Choroid plexus epithelial cell (primary cell): ENCODE results near the gene ICAM5.

Experiments used
- DNase-seq: peaks from one replicate; pipeline ENCODE4 v3.0.0-alpha.2; 2010; ENCODE audit warnings: low read depth
- H3K4me3 ChIP-seq: 2 replicates; pipeline ENCODE4 v1.5.1; 2011; ENCODE audit warnings: low read depth, mild to moderate bottlenecking, control low read depth, low read length, moderate library complexity
- CTCF ChIP-seq: conservative IDR thresholded peaks from 2 replicates; pipeline ENCODE4 v1.5.1; 2011; ENCODE audit warnings: low read depth, mild to moderate bottlenecking, control low read depth, inconsistent platforms, low read length, moderate library complexity

The ICAM5 gene

GRCh38 chr19:10259162-10259905 is 30.4 kb upstream of the ICAM5 start:
- TF ChIP-seq CTCF = peak; percentile 80
- no peak overlapping the region for H3K4me3 ChIP-seq
- DNase-seq = peak; percentile 91

GRCh38 chr19:10260141-10260584 is 29.6 kb upstream of the ICAM5 start:
- no peak overlapping the region for H3K4me3 ChIP-seq
- no peak for TF ChIP-seq CTCF
- no peak for DNase-seq

GRCh38 chr19:10262771-10263170 is 27.0 kb upstream of the ICAM5 start:
- no peak for TF ChIP-seq CTCF
- no peak overlapping the region for H3K4me3 ChIP-seq
- DNase-seq = peak; percentile 80

- TF ChIP-seq CTCF = no peak
- no peak for DNase-seq
- H3K4me3 ChIP-seq = no peak overlapping the region
Measured at GRCh38 chr19:10266706-10267105, 23.0 kb upstream of the ICAM5 start.

GRCh38 chr19:10268071-10268470 is 21.7 kb upstream of the ICAM5 start:
- no peak overlapping the region for H3K4me3 ChIP-seq
- no peak for DNase-seq
- no peak for TF ChIP-seq CTCF

- H3K4me3 ChIP-seq = peak overlapping the region; percentile 81
- DNase-seq = peak; percentile 89
- TF ChIP-seq CTCF = peak; percentile 91
Measured at GRCh38 chr19:10269333-10270179, 20.2 kb upstream of the ICAM5 start.
